ENCODE results near the gene SARDH. TPM values are rescaled to one million over a fixed set of nuclear protein-coding genes. Genes with fewer than 3 reads are reported as not detected.

Gene SARDH
- total and polyA plus RNA-seq, 12 donors = 0.81 to 9.6 (median 3.0) TPM

GRCh38 chr9:133726401-133727276, 11.5 kb downstream of the SARDH start:
- peak in 6 of 7 donors; percentile 19 to 78 (median 48) for DNase-seq
- 57 to 67% (median 62%) methylated on average over 8 to 14 of the region's 14 CpGs for WGBS, 4 donors

GRCh38 chr9:133725886-133726285, 12.3 kb downstream of the SARDH start:
- H3K27me3 ChIP-seq = no peaks in the 10 kb centered on the region
- no peaks in the 10 kb centered on the region for H3K4me1 ChIP-seq (replicated peaks in 1 of 2)
- 65 to 75% (median 67%) methylated on average over 5 to 7 of the region's 7 CpGs for WGBS, 4 donors
- H3K36me3 ChIP-seq (replicated peaks in 1 of 2) = no peaks in the 10 kb centered on the region
- no peak overlapping the region for H3K4me3 ChIP-seq
- H3K27ac ChIP-seq = no peak overlapping the region
- intact Hi-C loops (cut with DNase I) = loop anchor here (10.0 kb wide), 2 partner anchors 131 to 191 kb away; partner anchors contain the start of gene ADAMTSL2 (in 1 of the 2)
- TF ChIP-seq POLR2A (IDR thresholded peaks at IDR 0.05) (no peak), CTCF (IDR thresholded peaks at IDR 0.05) (no peak)
- H3K9me3 ChIP-seq (replicated peaks in 1 of 3) = no peaks in the 10 kb centered on the region
- peak in 2 of 7 donors; percentile 3 to 25 for DNase-seq

More at GRCh38 chr9:133726401-133727276, 11.5 kb downstream of the SARDH start:
- H3K4me3 ChIP-seq = no peak overlapping the region
- H3K9me3 ChIP-seq (replicated peaks in 1 of 3) = no peaks in the 10 kb centered on the region
- no peaks in the 10 kb centered on the region for H3K36me3 ChIP-seq (replicated peaks in 1 of 2)
- H3K4me1 ChIP-seq (replicated peaks in 1 of 2) = no peaks in the 10 kb centered on the region
- TF ChIP-seq CTCF (IDR thresholded peaks at IDR 0.05) (peak; percentile 23 to 55 (median 45)), POLR2A (IDR thresholded peaks at IDR 0.05) (no peak)
- H3K27me3 ChIP-seq = no peaks in the 10 kb centered on the region
- no peak overlapping the region for H3K27ac ChIP-seq
- intact Hi-C loops (cut with DNase I) = loop anchor here (10.0 kb wide), 2 partner anchors 132 to 192 kb away; partner anchors contain the start of gene ADAMTSL2 (in 1 of the 2)

- Histone ChIP-seq H3K36me3 (replicated peaks in 1 of 2) (no peaks in the 10 kb centered on the region), H3K27ac (no peak overlapping the region), H3K27me3 (no peaks in the 10 kb centered on the region), H3K9me3 (replicated peaks in 1 of 3) (no peaks in the 10 kb centered on the region), H3K4me1 (replicated peaks in 1 of 2) (peaks cover 0 to 11% of the 10 kb centered on the region in 2 donors), H3K4me3 (no peak overlapping the region)
- no peak for TF ChIP-seq CTCF (IDR thresholded peaks at IDR 0.05)
- no peak for TF ChIP-seq POLR2A (IDR thresholded peaks at IDR 0.05)
- DNase-seq = no peak
- 85 to 88% (median 86%) methylated on average over 8 to 15 of the region's 15 CpGs for WGBS, 4 donors
- intact Hi-C loops (cut with DNase I) = loop anchor here (5.0 to 10.0 kb wide), 2 partner anchors 144 to 191 kb away; no protein-coding TSS in a partner anchor
Observed at GRCh38 chr9:133718563-133719315, 19.4 kb downstream of the SARDH start.
